ENCODE data around the gene EIF5.

DNA sequence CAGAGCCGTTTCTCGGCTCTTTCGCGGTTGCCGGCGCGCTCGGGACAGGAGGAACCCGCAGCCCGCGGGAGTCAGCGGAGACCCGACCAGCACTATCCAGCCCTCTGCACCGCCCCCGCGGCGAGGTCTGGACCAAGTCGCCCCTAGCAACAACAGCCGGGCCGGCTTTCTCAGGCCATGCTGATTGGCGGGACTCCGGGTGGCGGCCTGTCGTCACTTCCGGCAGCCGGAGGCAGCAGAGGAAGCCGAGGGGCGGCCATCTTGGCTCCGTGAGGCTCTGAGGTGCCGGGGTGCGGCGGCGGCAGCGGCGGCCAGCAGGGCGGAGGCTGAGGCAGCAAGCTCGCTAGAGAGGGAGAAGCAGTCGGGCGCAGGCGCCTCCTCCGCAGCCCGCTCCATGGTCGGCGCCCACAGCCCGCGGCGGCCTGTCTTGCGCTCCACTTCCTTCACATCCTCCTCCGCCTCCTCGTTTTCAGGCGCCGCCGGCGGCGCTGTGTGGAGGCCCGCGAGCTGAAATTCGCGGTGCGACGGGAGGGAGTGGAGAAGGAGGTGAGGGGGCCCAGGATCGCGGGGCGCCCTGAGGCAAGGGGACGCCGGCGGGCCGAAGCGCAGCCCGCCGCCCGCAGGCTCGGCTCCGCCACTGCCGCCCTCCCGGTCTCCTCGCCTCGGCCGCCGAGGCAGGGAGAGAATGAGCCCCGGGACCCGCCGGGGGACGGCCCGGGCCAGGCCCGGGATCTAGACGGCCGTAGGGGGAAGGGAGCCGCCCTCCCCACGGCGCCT lies 51.3 kb downstream of the EIF5 start, which contains the start of gene MARK3:
- TF ChIP-seq, protein P1, sequence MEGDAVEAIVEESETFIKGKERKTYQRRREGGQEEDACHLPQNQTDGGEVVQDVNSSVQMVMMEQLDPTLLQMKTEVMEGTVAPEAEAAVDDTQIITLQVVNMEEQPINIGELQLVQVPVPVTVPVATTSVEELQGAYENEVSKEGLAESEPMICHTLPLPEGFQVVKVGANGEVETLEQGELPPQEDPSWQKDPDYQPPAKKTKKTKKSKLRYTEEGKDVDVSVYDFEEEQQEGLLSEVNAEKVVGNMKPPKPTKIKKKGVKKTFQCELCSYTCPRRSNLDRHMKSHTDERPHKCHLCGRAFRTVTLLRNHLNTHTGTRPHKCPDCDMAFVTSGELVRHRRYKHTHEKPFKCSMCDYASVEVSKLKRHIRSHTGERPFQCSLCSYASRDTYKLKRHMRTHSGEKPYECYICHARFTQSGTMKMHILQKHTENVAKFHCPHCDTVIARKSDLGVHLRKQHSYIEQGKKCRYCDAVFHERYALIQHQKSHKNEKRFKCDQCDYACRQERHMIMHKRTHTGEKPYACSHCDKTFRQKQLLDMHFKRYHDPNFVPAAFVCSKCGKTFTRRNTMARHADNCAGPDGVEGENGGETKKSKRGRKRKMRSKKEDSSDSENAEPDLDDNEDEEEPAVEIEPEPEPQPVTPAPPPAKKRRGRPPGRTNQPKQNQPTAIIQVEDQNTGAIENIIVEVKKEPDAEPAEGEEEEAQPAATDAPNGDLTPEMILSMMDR (IDR thresholded peaks at IDR 0.05; ENCODE audit: low read depth, low read length, poor library complexity, severe bottlenecking), result peak; percentile 53
- no peak for TF ChIP-seq EZH2phosphoT487 (IDR thresholded peaks at IDR 0.05; ENCODE audit: borderline replicate concordance, low read length)
